WERI-Rb-1 (cell line): ENCODE results near the gene DHX29.
A peak's percentile ranks its signal among the peaks of the same experiment; 100 is the strongest.

Experiments used
- DNase-seq: peaks from one replicate; pipeline ENCODE4 v3.0.0-alpha.2; 2020
- H3K27ac ChIP-seq: fragments of 250-450 bp; sonication (Bioruptor Pico); 2 replicates; pipeline ENCODE4 v1.5.1; 2020; ENCODE audit warnings: mild to moderate bottlenecking, moderate library complexity
- H3K27me3 ChIP-seq: fragments of 250-450 bp; sonication (Bioruptor Pico); 2 replicates; pipeline ENCODE4 v1.5.1; 2021; ENCODE audit warnings: mild to moderate bottlenecking, low read depth, moderate library complexity; ENCODE audit not compliant: insufficient read depth, severe bottlenecking
- H3K36me3 ChIP-seq: fragments of 250-450 bp; sonication (Bioruptor Pico); 2 replicates; pipeline ENCODE4 v1.5.1; 2020; ENCODE audit warnings: mild to moderate bottlenecking, moderate library complexity
- H3K4me3 ChIP-seq: 2 replicates; pipeline ENCODE4 v1.5.1; 2011; ENCODE audit warnings: low read depth, mild to moderate bottlenecking, control low read depth, low read length
- H3K9me3 ChIP-seq: fragments of 250-450 bp; sonication (Bioruptor Pico); 2 replicates; pipeline ENCODE4 v1.5.1; 2021; ENCODE audit warnings: mild to moderate bottlenecking, moderate library complexity; ENCODE audit not compliant: severe bottlenecking
- TF ChIP-seq, protein P1 (sequence below): IDR thresholded peaks from 2 replicates; pipeline ENCODE4 v1.5.1; 2011; ENCODE audit warnings: low read depth, mild to moderate bottlenecking, control low read depth, inconsistent platforms, low read length

DHX29 gene

DNA sequence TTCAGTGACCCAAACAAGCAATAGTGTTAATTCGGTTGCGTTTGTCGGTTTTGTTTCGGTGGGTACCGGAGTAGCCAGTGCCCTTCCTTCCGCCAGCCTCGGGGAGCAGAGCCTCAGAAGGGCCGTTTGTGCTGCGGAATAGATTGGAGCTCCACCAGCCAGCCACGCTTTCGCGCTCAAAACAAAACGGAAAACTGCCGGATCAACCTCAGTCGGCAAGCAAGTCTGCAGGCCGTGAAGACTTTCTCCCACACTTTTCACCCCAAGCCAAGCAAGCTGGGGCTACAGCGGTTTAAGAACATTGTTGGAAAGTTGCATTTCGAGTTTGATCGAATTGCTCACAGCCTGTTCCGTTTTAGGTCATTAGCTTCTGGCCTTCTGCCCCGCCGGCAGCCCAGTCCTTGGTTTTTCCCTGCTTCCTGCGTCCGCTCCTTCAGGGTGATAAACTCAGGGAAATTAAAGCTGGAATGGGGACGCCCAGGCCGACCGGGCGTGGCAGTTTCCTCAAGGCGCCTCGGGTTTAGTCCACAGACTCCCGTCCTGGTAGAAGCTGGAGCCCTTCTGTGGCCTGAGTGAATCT lies 73.3 kb downstream of the DHX29 start:
- Histone ChIP-seq H3K36me3 (no peaks in the 10 kb centered on the region), H3K27me3 (peaks cover 47% of the 10 kb centered on the region), H3K4me3 (peak overlapping the region; percentile 67), H3K9me3 (no peaks in the 10 kb centered on the region), H3K27ac (no peak overlapping the region)
- TF ChIP-seq, protein P1, sequence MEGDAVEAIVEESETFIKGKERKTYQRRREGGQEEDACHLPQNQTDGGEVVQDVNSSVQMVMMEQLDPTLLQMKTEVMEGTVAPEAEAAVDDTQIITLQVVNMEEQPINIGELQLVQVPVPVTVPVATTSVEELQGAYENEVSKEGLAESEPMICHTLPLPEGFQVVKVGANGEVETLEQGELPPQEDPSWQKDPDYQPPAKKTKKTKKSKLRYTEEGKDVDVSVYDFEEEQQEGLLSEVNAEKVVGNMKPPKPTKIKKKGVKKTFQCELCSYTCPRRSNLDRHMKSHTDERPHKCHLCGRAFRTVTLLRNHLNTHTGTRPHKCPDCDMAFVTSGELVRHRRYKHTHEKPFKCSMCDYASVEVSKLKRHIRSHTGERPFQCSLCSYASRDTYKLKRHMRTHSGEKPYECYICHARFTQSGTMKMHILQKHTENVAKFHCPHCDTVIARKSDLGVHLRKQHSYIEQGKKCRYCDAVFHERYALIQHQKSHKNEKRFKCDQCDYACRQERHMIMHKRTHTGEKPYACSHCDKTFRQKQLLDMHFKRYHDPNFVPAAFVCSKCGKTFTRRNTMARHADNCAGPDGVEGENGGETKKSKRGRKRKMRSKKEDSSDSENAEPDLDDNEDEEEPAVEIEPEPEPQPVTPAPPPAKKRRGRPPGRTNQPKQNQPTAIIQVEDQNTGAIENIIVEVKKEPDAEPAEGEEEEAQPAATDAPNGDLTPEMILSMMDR: no peak
- peak; percentile 20 for DNase-seq

DNA sequence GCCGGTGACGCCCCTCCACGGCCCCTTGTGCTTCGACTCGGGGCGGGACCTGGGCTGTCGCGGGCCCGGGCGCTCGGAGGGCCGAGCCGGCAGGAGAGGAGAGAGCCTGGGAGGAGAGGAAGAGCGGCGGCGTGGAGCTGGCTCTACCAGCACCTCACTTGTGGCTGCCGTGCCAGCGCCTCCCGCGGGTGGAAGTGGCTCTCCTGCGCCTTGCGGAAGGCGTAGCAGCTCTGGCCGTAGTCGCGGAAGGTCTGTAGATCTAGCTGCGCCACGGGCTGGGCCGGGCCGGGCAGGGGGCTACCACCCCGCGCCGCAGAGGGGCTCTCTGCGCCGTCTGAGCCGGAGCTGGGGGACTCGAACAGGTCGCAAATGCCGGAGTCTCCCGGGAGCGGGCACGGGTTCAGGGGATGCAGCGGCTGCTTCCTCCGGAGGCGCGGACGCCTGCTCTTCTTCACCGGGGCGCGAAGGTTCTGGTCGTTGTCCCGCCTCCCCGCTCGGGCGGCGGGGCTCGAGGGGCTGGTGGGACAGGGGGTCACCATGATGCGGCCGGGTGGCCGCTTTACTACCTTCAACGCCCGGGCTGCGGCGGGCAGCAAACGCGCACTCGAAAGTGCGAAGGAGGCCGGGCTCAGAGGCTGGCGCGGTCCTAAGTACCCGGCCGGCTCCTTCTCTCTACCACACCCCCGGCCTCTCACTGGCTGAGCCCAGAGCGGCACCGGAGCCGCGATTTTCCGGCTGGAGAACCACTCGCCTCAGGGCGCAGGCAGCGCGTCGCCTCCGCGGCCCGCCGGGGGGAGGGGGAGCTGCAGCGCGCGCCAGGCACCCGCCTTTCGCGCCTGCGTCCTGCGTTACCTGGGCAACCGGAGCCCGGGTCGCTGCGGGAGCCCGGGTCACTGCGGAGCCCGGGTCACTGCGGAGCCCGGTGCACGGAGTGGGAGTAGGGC lies 74.2 kb downstream of the DHX29 start, which contains the start of gene CCNO:
Gene CCNO, minus strand, starts transcription at position 624 of the 944 bp plus-strand sequence. Its CDS starts 85 bp downstream, at position 539.
- Histone ChIP-seq H3K36me3 (no peaks in the 10 kb centered on the region), H3K4me3 (peak within 1 kb of the TSS; percentile 67), H3K27ac (no peak within 1 kb of the TSS), H3K9me3 (no peaks in the 10 kb centered on the region), H3K27me3 (peaks cover 57% of the 10 kb centered on the region)
- DNase-seq: peak; percentile 75
- TF ChIP-seq, protein P1: peak; percentile 28; the same call in 1 of the 2 replicates

DNA sequence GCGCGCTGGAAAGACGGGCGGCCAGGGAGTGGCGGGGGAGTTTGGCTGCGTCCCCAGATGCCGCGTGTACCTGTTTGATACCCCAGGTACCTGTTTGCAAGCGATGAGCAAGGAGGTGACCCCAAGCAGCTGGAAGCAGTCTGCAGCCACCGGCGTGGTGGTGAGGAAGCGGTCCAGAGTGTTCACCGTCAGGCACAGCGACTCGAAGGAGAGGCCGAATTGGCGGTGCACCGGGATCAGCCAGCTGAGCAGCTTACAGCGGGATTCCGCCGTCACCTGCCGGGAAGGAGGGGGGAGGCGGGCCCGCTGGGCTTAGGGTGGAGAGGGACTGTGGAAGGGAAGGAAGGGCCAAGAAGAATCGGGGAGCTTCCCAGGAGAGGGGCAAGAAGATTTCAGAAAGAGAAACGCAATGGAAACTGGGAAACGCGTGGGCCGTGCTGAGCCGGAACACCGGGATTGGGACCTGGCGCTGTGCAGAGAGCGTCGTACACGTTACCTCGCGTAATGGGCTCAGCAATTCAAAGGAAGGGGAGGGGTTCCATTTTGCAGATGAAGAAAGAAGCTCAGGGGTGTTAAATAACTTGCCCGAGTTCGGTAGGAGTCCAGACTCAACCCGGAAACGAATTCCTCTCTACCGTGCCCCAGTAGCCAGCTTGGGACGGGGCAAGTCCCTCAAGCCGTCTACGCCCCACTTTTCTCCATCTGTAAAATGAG lies 75.1 kb downstream of the DHX29 start:
- H3K27me3 ChIP-seq: peaks cover 65% of the 10 kb centered on the region
- H3K27ac ChIP-seq: no peak overlapping the region
- peak overlapping the region; percentile 67 for H3K4me3 ChIP-seq
- no peaks in the 10 kb centered on the region for H3K9me3 ChIP-seq
- TF ChIP-seq, protein P1: no peak
- peak; percentile 67 for DNase-seq
- no peaks in the 10 kb centered on the region for H3K36me3 ChIP-seq

DNA sequence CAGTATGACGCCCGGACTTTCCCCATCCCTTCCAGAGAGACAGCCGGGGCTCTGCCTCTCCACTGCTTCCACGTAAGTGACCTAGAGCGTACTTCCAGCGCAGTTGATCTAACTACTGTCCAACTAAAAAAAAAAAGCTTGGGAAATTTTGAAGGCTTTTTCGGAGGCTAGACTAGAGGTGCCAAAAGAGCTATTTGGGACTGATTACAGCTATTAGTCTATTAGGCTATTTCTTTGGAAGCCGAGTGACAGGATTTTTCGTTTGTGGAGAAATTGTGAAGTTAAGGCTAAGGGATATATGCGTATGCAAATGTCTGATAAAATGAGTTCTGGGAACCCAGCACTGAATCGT lies 75.6 kb downstream of the DHX29 start:
- Histone ChIP-seq H3K4me3 (peak overlapping the region; percentile 67), H3K9me3 (no peaks in the 10 kb centered on the region), H3K27me3 (peaks cover 66% of the 10 kb centered on the region), H3K27ac (no peak overlapping the region), H3K36me3 (no peaks in the 10 kb centered on the region)
- DNase-seq: no peak
- TF ChIP-seq, protein P1: no peak

DNA sequence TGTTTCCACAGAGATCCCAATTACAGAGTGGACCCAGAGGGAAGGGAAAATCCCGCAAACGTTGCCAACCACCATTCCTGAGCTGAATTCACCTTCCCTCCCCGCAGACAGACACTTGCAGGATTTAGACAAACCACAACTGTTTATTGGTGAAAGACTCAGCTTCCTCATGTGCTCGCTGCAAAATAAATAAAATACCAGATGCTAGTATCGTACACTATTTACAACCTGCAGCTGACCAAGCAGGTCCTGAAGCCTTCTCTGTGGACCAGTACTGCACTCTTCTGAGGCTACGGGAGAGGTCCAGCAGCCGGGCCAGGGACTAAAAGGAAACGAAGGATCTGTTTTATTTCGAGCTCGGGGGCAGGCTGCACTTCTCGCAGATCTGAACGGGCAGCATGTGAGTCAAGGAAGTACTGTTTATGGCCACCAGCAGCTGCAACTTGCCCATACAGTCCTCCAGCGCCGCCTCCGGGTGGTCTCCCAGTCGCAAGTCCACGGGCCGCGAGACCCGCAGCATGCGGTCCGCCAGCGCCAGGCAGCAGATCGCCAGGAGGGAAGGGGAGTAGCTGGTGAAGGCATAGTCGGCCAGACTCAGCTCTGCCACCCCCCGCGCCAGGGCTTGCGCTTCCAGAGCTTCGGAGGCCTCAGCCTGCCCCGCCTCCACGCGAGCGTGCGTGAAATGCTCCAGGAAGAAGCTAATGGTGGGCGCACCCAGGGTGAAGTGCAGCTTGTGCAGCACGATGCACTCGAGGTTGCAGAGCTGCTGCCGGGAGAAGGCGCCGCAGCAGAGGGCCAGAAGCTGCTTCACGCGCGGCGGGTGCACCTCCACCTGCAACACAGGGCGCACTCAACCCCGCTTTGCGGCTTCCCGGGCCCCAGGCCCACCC lies 76.2 kb downstream of the DHX29 start:
- Histone ChIP-seq H3K36me3 (no peaks in the 10 kb centered on the region), H3K4me3 (peak overlapping the region; percentile 67), H3K27ac (no peak overlapping the region), H3K27me3 (peaks cover 66% of the 10 kb centered on the region), H3K9me3 (no peaks in the 10 kb centered on the region)
- DNase-seq: peak; percentile 44
- TF ChIP-seq, protein P1: peak; percentile 14; the same call in 1 of the 2 replicates
